Hematopoietic multipotent progenitor cell treated with erythropoietin and hydrocortisone succinate and interleukin-3 and kit ligand, for 8 days (in vitro differentiated cells): Measurements from ENCODE around the gene KIF22.
A peak's percentile ranks its signal among the peaks of the same experiment; 100 is the strongest.
"Not testable (repeated sequence)": the region's sequence is repeated elsewhere in the genome, so short reads cannot be mapped to it uniquely, and the experiment has no call there.

ENCODE experiments used
- DNase-seq: peaks from one replicate; pipeline ENCODE4 v3.0.0-alpha.2; 2015

KIF22 gene

DNA sequence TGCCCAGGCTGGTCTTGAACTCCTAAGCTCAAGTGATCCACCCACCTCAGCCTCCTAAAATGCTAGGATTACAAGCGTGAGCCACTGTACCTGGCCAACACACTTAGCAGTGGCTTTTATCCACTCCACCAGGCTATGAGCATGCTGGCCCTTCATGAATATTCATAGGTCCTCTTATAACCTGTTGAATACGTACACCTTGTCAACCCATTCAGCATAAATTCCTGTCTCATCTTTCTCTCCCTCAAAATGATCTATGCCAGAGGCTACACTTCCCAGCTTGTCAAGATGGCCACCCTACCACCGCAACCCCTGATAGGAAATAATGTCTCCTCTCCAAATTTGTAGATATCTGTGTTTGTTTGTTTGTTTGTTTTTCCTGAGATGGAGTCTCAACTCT, 23.5 kb upstream of the KIF22 start:
- DNase-seq: no peak

DNA sequence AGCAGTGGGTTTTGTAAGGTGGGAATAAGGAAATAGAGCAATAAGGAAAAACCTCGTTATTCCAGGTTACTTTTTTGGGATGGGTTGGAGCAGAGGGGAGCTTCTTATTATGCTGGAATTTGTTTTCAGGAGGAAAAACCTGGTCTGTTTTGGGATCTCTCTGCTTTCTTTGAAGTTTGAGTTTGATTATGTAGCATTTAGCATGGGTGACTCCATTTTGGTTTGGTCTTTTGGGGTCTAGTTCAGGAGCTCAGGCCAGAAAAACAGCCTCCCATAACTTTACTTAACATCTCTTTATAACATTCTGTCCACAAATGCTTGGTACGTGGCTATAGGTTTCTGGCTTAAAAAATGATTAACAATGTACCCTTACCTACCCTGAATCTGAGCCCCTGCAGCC, 21.0 kb upstream of the KIF22 start:
- DNase-seq: no peak

DNA sequence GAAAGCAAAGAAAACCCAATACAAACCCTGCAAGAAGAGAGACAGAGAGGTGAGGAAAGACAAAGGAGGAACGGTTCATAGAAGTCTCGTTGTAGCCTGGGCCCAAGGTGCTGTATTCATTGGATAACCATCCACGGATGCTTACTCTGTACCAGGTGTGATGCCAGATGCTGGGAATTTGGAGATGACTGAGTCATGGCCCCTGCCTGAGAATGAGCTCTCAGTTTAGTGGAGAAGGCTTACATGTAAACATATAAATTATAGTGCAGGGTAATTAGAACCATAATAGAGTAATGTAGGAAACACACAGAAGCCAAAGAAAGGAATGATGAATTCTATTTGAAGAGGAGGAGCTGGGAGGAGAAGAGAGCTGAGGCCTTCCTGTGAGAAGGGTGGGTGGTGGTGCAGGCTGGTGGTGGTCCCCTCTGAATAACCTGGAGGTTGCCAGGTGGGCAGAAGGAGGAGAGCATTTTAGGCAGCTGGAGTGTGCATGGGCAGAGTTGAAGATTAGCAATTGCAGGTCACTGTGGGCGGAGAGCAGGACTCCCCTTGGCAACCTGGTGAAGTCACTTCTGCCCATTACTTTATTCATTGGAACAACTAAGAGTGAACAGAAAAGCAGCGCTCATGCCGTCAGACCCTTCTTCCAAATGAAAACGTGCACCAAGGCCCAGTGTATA, 20.2 kb upstream of the KIF22 start:
- DNase-seq: no peak

DNA sequence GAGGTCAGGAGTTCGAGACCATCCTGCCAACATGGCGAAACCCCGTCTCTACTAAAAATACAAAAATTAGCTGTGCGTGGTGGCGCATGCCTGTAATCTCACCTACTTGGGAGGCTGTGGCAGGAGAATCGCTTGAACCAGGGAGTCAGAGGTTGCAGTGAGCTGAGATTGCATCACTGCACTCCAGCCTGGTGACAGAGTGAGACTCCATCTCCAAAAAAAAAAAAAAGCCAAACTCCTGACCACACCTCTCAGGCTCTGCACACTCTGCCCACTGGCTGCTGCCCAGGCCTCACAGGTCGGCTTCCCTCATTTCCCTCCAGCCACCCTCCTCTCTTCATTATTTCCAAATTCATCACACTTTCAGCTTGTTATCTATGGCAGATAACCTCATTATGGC, 18.2 kb upstream of the KIF22 start:
- peak; percentile 27 for DNase-seq

DNA sequence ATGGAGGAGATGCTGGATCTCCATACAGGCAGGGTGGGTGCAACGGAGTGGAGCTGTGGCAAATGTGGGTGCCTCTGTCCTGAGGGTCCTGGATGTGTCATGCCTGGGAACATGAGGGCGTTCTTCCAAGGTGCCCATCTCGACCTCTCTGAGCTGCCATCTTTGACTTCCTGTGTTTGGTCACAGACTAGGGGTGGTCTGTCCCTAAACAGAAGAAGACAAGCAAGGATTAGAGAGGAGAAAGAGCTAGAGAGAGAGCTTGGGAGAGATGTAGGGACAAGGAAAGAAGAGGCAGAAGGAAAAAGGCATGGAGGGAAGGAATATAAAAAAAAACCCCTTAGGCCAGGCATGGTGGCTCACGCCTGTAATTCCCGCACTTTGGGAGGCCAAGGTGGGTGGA, 15.8 kb upstream of the KIF22 start:
- no peak for DNase-seq

DNA sequence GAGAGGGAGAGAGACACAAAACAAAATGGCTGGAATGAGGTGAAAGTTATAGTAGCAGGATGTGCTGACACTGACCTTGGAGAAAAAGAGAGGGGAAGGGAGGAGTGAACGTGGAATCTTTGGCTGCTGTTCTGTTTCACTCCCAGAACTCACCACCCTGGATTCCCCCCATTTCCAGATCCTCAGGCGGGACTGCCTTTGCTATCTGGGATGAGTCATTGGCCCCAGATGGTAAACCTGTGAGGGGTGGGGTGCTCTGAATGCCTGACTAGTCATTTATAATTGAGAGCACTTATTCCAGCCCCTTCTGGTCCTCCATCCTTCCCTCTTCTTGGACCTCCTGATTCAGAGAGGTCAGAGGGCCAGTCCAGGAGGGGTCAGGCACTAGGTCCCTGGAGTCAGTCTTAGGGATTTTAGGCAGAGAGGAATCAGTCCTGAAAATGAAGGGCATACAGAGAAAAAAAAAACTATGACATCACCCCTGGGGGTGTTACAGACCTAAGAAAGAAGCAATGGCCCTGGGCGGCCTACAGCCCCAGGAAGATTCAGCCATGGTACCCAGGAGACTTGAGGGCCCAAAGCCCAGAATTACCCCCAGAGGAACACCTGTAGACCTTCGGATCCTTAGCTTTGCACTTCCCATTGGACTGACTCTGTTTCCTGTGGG, 14.7 kb upstream of the KIF22 start:
- no peak for DNase-seq

DNA sequence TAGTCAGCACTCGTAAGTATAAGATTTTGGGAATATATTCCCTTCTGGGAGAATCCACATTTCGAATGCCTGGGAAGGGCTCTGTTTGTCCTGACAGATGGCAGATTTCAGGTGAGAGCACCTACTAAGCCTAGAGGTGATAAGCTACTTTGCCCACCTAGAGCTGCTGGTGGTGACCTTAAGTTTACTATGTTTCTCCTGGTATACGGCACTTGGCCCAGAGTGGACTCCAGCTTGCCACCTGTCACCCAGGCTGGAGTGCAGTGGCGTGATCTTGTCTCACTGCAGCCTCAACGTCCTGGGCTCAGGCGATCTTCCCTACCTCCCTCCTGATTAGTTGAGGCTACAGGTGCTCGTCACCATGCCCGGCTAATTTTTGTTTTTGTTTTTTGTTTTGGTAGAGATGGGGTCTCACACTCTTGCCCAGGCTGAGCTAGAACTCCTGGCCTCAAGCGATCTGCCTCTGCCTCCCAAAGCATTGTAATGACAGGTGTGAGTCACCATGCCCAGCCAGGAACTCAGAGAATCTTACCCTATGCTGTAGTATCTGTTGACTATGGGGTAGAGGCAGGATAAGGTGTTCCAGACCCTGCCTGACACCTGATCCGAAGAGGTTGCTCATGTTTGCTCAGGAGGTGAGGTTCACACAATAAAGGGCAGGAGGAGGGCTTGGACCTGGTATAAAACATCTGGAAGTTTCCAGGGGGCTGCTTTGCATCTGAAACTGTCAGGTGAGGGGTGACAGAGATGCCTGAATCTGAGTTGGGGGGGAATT, 12.8 kb upstream of the KIF22 start, which contains the start of gene ZG16:
ZG16 (plus strand) TSS at position 681 of the 775 bp plus-strand sequence. CDS start 1,011 bp downstream, outside the sequence.
- DNase-seq: no peak

DNA sequence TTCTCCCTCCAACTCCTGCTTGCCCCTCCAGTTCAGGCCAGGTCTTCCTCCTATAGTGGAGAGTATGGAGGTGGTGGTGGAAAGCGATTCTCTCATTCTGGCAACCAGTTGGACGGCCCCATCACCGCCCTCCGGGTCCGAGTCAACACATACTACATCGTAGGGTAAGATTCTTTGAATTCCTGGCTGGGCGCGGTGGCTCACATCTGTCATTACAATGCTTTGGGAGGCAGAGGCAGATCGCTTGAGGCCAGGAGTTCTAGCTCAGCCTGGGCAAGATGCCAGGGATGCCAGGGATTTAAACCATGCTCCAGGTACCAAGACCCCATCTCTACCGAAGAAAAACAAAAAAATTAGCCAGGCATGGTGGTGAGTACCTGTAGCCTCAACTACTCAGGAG, 11.1 kb upstream of the KIF22 start:
- no peak for DNase-seq

DNA sequence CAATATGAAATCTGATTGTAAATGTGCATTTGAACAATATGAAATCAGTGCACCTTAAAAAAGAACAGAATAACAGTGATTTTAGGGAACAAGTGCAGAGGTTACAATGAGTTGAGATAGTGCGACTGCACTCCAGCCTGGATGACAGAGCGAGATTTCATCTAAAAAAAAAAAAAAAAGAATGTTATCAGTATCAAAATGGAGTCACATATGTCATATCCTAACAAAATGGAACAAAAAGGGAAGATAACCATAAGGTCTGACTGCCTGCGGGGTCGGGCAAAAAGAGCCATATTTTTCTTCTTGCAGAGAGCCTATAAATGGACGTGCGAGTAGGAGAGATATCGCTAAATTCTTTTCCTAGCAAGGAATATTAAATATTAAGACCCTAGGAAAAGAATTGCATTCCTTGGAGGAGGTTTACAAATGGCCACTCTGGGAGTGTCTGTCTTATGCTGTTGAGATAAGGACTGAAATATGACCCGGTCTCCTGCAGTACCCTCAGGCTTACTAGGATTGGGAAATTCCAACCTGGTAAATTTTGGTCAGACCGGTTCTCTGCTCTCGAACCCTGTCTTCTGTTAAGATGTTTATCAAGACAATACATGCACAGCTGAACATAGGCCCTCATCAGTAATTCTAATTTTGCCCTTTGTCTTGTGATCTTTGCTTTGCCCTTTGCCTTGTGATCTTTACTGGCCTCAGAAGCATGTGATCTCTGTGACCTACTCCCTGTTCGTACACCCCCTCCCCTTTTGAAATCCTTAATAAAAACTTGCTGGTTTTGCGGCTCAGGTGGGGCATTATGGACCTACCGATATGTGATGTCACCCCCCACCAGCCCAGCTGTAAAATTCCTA, 7.2 kb upstream of the KIF22 start:
- DNase-seq: not testable (repeated sequence)

DNA sequence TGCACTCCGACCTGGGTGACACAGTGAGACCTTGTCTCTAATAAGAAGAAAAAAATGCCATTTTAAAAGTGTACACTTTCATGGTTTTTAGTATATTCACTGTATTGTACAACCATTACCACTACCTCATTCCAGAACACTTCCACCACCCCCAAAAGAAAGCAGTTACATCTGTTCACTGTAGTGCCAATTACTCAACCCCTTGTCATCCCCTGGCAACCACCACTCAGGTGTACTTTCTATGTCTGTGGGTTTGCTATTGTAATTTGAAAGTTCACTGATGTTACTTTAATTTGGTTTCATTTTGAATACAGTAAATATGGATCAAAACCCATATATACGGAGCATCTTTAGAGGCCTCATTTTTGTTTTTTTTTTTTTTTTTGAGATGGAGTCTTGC, 6.4 kb upstream of the KIF22 start:
- no peak for DNase-seq

DNA sequence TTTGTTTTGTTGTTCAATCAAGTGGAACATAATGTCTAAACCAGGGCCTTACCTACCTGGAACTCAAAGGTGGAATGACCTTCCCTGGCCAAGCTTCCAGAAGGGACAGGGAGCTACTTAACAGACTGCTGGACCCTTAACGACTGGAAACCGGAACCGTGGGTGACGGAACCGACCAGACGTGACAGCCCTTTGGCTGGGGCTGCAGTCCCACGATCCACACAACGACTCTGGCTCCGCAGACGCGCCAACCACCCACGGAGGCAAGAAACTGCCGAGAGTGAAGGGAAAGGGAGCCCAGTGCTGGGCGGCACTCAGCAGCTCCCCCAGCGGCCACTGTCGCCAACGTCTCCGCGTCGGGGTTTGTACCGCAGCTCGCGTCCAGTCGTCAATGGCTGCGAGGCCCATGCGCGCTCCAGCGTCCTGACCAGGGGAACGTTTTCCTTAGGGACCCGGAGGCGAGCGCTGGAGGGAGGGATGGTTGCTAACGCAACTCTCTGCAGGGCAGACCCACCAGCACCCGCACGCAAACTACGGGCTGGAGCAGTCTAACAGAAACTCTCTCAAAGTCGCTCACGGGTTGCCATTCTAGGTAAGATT, 5.5 kb upstream of the KIF22 start:
- DNase-seq: peak; percentile 69

DNA sequence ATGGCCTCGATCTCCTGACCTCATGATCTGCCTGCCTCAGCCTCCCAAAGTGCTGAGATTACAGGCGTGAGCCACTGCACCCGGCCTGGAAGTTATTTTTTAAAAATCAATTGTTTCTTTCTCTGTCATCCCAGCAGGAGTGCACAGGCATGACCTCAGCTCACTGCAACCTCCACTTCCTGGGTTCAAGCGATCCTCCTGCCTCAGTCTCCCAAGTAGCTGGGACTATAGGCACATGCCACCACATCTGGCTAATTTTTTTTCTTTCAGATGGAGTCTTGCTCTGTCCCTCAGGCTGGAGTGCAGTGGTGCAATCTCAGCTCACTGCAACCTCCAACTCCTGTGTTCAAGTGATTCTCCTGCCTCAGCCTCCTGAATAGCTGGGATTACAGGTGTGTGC, 3.4 kb upstream of the KIF22 start:
- DNase-seq: not testable (repeated sequence)

DNA sequence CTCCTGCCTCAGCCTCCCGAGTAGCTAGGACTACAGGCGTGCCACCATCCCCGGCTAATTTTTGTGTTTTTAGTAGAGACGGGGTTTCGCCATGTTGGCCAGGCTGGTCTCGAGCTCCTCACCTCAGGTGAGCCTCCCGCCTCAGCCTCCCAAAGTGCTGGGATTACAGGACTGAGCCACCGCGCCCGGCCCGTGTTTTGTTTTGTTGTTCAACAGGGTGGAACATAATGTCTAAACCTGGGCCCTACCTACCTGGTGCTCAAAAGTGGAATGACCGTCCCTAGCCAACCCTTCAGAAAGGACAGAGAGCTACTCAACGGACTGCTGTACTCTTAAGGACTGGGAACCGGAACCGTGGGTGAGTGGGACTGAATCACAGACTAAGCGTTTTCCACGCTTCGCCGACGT, 772 bp upstream of the KIF22 start:
- DNase-seq: no peak

DNA sequence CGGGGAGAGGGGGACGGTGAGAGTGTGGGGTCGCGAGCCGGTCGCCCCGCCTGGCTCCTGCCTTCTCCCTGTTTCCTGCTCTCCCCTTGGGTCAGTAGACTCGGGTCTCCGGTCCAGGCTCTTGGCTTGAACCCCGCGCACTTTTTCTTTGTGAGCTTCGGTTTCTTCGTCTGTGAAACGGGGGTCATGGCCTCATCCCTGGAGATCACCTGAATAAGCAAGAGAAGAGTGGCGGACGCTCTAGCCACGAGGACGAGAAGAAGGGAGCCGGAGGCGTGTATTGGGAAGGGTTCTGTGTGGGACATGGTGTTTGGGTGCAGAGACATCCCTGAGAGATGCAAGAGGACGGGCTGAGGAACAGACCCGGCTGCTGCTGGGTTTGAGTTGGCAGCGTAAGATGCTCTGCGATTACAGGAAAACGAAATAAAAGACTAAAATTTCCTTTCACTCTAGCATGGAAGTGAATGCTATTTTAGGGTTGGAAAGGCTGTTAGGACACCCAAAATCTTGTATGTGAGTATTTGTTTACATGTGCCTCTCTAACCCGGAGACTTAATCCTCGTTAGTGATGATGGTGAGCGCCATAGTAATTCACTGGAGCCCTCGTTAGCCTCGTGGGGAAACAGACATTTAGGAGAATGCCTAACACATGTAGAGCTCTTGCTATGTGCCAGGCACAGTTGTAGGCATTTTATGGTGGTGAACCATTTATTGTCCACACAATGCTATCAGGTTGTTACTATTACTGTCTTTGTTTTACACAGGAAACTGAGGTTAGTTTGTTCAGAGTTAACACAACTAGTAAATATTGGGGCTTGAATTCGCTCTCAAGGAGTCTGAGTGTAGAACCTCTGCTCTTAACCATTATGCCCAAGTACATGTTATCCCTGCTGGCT, 646 bp downstream of the KIF22 start:
- DNase-seq: peak; percentile 40

DNA sequence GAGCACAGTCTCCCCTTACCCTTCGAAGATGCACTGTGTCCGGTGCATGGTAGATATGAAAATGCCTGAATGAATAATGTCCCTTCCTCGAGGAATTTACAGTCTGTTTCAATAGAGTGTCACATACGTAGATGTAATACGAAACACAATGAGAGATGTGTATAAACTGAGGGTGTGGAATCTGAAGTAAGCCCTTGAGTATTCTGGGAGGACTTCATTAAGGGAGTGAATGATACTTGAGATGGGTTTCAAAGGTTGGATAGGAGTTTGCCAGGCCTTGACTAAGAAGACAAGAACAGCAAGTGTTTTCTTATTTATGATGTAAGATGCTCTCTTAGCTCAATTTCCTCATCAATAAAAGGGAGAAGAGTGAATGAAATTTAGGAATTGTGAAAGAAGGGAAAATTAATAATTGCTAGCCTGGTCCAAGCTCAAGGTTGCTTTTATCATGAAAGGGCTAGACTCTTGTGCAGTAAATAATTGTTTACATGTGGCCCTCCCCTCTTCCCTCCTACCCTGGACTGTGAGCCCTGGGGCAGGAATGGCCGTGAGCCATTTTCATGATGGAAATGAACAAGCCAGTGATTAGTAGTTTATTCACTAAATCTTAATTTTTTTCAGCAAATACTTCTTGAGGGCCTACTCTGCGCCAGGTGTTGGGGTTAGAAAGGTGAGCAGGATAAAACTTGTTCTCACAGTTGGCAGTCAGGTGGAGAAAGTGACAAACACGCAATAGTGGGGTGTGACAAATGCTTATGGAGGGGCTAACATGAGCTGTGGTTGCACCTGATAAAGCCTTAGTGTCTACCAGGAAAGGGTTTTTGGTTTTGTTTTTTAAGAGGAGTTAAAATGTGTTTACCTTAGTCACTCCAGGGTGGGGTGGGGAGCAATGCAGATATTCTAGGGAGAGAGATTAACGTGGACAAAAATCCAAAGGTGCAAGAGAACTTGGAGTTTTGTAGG, 1.6 kb downstream of the KIF22 start:
- peak; percentile 58 for DNase-seq

DNA sequence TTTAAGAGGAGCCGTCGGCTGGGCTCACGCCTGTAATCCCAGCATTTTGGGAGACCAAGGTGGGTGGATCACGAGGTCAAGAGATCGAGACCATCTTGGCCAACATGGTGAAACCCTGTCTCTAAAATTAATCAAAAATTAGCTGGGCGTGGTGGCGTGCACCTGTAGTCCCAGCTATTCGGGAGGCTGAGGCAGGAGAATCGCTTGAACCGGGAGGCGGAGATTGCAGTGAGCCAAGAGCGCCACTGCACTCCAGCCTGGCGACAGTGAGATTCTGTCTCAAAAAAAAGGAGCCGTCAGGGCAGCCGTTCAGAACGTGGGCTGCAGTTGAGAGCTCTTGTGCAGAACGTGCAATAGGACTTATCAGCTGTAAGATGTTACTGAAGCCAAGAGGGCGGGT, 2.6 kb downstream of the KIF22 start:
- not testable (repeated sequence) for DNase-seq

DNA sequence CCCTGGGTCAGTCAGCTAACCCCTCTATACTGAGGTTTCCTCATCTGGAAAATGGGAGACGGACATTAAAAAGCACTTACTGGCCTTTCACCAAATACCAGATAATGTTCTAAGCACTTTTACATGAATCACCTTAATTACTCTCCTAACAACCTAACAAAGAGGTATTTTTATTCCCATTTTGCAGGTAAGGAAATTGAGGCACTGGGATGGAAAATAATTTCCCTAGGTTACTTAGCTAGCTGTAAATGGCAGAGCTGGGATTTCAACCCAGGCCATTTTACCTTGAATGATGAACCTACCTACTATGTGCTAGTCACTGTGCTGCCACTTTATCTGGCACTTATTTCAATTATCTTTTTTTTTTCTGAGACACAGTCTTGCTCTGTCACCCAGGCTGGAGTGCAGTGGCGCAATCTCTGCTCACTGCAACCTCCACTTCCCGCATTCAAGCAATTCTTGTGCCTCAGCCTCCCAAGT, 3.7 kb downstream of the KIF22 start:
- DNase-seq: no peak

DNA sequence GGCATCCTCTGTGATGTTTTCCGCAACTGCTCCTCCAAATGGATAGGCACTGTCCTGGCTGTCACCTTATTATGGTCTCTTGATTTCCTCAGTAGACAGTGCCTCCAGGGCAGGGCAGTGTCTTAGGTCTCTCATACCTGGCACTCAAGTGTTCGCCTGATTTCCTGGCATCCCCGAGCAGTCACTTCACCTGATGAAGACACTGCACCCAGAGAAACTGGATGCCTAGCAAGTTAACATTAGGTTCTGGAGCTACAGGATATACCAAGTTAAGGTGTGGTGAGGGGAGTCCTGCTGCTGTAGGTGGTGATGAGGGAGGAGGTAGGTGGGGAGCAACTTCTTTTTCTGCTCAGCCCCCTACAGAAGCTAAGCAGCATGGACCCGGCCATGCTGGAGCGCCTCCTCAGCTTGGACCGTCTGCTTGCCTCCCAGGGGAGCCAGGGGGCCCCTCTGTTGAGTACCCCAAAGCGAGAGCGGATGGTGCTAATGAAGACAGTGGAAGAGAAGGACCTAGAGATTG, 11.9 kb downstream of the KIF22 start:
- DNase-seq: no peak

DNA sequence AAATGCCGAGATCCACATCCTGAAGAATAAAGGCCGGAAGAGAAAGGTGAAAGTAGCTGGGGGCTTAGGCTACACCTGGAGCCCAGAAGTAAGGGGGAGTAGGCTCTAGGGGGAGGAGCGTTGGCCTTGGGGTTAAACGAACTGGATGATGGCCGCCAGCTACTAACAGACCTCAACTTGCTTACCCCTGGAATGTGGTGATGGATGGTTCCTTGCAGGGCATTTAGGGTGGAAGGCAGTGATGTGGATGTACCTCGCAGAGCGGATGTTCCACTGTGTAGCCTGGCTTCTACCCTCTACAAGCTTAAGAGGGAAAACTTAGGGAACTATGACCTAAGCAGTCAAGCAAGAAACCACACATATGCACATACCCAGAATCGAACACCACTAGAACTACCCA, 13.5 kb downstream of the KIF22 start:
- no peak for DNase-seq
